Measurements from ENCODE around the gene SLC6A20.

SLC6A20 gene

DNA sequence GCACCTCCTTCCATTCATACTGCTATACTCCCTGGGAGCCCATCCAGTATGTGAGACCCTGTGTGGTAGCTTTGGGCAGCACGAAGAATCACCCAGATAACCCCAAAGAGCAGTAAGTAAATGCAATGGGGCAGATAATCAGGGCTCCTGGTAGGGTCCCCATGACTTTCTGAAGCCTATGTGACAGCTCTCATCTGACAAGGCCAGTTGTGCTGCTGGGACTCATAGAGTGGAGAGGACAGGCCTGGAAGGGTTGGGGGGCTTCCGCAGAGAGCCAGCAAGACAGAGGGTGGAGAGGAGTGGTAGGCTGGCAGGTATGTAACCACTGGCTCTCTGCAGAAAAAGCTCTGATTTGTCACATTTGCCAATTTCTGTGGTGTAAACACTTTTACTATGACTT is 3.2 kb upstream of the SLC6A20 start:
- DNase-seq, result no peak

DNA sequence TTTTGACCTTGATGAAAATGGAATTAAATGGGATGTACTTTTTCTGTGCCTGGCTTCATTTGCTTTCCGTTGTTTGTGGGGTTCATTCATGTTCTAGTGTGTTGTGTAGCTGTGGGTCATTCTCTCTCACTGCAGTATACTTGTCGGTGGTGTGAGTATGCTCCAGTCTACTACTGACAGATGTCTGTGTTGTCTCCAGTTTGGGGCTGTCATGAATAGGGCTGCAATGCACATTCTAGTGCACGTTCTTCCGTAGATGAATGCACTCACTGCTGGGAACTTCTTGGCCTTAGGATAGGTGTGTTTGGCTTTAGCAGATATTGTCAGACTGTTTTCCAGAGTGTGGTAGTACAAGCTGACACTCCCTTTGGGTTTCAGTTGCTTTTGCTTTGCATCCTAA is 1.7 kb upstream of the SLC6A20 start:
- DNase-seq, result no peak

DNA sequence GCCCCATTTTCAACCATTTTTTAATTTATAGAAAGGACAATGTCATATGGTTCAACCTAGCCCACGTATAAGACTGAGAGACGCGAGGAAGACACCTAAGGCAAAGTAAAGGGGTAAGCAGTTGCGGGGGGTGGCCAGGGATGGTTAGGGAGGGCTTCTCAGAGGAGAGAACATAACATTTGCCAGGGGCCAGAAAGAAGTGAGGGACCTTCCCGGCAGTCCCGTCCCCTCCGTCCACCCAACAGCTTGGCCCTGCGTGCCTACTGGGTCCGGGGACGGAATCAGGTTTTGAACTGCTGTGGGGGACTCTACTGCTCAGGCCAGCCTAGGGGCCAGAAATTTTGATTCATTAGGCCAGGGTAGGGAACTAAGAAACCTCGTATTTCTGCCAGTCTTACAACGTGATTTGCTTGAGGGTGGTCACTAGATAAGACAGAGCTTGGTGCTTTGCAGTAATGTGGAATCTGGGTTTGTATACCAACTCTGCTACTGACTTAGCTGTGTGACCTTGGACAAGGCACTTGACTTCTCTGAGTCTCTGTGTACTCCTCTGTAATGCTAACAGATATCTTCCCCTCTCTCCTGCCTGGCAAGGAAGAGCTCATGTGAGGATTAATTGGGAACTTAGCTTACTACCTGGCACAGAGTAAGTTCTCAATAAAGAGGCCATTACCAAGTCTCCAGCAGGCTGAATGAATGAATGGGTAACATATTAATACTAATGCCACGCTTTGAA is 734 bp upstream of the SLC6A20 start:
- no peak for DNase-seq

DNA sequence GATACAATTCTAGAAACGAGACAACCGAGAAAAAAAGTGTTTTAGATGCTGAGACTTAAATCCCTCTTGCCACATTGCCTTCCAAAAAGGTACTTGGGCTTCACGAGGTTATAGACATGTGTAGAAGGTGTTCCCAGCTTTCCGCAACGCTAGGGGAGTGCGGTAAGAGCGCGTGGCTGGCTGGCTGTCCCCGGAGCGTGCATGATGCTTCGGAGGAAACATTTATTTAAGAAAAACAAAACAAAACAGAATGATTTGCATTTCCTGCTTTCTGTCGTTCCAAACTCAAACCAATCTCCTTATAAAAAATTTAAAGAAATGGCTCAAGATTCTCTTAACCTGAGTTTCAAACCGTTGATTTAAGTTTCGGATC is 841 bp downstream of the SLC6A20 start:
- no peak for DNase-seq

DNA sequence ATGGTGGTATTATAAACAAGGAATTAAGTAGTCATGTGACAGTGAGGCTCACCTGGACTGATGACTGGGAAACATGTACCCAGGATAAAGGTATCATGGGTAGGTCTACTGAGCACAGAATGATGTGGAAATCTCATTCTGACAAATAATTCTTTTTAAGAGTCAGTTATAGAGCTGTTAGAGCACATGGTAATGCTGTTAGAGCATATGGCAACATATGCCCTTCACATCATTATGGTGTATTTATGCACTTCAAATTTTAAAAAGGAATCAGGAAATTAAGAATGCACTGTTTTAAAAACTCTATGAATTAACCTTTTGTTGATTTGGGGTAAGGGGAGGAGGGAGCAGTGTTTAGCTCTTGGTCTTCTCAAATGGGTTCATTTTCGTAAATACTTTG is 1.7 kb downstream of the SLC6A20 start:
- no peak for DNase-seq

DNA sequence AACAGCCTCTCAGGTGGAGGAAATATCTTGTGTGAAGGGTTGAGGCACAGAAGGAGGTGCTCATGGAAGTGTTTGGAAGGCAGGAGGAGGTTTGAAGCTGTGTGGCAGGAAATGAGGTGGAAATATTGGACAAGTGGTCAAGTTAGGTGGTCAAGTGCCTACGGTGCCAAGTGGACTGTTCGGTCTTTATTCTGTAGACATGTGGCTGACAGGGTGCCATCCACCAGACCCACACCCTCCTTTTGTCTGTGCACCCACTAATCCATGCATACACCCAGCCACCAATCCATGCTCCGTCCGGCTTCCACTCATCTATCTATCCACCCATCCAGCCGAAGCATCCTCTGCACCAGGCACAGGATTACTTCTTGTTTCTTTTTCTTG is 2.2 kb downstream of the SLC6A20 start:
- no peak for DNase-seq

DNA sequence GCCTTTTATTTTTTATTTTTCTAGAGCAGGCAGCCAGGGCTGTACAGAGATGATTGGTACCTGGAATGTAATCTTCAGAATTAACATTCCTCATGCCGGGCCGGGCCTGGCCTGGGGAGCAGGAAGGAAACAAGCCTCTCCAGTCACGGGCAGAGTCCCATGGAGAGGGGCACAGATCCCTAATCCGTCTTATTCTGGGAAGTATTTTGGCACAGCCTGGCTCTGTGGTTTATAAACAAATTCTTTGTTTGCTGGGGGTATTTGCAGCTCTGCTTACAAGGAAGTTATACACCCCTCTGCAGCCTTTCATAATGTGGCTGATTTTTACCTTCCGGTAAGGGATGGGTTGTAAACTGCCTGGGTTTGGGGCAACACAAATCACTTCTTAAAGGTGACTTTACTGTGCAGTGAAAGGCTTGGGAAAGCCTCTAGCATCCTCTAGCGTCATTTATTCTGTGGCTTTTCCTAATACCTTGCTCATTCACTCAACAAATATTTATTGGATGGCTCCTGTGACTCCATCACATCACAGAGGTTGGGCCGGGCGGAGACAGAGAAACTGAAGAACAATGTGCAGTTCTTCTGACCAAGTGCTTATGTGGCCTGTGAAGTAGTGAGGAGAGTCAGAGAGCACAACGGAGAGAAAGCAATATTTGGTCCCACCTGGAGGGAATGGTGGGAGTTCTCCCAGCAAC is 2.7 kb downstream of the SLC6A20 start:
- no peak for DNase-seq

DNA sequence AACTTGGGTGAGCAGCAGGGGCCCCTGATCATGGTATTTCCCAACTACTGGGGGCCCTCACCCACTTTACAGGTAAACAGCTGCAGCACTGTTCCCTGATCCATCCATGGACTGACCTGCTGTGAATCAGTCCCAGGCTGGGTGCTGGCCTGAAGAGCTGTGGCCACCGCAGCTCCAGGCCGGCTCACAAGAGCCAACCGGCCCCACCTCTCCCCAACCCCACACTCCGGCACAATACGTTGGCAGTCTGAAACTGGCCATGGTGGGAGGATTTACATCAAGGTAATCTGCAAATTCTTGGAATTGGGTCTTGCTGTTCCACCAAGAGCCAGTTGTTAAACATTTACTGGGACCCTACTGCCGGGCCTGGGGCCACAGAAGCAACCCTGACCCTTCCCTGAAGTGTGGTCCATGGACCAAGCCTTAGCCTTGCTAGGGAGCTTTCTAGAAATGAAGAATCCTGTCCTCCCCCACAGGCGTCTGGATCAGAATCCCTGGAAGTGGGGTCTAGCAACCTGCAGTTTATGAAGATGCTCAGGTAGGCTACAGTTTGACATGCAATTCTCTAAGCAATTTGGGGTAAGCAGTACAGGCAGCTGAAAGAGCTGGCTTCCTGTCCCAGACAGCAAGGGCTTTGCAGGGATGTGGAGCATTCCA is 3.7 kb downstream of the SLC6A20 start:
- no peak for DNase-seq

DNA sequence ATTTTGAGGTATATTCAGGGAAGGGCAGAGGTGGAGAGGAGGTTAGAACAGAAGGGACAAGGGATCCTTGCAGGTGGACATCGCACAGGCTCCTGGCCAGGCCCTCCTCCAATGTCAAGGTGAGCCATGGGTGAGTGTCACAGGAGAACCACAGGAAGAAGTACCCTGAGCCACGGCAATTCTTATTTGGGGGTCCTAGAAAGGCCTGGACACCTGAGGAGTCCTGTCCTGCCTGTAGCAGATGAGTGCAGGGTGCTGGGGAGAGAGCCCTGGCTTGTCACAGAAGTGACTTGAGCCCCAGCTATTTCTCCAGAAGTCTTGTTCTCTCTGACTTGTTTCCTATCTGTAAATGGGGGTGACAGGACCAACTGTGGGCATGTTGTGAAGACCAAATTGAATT is 4.3 kb downstream of the SLC6A20 start:
- no peak for DNase-seq

DNA sequence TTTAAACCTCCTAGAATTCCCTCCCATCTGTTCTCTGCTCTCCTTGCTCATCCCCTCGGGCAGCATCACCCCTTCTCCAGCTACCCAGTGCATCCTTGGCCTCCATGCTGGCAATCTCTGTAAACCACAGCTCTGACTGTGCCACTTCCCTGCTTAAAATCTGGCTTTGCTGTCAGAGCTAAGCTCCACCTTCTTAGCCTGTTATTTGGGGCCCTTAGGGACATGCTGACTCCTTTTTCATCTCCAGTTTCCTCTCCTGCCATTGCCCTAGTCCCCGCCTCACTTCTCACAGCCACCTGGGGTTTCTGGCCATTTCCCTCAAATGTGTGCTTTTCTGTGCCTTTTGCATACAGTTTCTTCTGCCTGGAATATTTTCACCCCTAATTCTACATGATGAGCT is 5.7 kb downstream of the SLC6A20 start:
- DNase-seq, result no peak

DNA sequence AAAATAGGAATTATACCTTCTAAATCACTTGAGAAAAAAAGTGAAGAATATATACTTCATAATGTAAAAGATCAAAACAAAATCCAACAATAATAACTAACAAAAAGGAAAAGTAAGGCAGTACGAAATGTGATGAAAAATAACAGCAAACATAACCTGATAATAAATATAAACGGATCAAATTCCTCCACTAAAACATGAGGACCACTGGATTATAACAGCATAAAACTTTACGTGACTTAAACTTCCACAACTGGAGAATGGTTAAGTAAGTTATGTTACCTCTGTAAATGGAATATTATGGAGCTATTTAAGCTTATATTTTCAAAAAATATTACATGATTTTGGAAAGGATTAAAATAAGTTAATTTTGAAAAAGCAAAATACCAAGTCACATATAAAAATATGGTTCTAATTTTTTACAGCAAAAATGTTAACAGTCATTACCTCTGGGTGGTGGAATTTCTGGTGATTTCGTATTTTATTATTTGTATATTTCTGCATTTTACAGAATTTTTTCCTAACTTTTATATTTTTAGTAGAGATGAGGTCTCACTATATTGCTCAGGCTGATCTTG is 7.0 kb downstream of the SLC6A20 start:
- DNase-seq, result no peak

DNA sequence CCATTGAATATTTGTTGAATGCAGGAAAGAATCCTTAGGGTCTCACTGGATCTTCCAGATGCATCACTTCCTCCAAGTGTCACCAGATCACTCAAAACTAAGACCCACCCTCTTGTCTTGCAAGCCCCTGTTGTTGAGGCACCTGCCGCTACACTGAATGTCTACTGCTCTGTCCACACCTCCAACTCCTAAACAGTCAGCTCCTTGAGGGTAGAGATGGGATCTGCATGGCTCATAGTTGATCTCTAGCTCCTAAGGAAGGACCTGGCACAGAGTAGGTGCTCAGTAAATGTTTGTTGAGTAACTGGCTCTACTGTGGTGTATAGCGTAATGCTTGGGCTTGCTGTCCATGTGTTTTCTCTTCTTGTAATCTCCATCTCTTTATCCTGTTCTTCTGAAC is 8.8 kb downstream of the SLC6A20 start:
- DNase-seq, result no peak

DNA sequence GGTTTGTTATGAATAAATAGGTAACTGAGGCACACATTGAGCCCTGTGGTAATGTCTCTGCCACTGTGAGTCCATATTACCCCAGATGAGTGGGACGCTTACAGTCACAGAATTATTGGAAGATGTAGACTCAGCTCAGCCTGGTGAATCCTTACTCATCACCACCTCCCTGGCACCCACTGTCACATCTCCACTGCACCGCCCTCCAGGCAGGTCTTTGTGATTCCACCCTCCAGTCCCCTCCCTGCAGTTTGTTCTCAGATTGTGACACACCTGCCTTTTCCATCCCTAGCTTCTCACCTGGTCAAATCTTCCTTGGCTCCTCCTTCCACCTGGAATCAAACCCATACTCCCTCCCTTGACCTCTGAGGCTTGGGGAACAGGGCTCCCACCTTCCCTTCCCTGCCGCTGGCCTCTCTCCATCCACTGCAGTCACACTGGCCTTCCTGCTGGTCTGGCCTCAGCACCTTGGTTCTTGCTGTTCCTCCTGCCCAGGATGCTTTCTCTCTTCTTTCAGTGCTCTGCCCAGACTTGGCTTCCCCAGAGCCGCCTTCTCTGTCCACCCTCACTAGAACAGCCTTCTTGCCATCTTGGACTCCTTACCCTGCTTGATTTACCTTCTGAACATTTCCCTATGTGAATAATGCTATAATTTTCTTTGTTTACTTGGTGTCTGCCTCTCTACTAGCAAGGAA is 9.4 kb downstream of the SLC6A20 start:
- no peak for DNase-seq

DNA sequence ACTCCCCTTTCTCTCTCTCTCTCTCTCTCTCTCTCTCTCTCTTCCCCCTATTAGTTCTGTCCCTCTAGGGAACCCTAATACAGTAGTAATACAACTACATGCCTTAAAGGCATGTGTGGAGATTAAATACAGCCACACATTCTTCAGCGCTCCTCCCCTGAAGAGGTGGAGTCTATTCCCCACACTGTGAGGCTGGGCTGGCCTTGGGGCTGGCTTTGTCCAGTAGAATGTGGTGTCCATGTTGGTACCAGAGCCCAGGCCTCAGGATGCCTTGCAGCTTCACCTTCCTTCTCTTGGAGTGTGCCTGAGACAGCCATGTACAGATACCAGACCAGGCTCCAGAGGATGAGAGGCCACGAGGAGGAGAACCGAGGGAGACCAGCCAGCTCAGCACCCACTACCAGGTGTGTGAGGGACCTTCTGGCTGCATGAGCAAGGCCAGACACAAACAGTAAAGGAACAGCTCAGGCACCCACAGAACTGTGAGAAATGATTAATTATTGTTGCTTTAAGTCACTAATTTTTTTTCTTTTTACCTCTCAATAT is 10.7 kb downstream of the SLC6A20 start:
- DNase-seq, result no peak

DNA sequence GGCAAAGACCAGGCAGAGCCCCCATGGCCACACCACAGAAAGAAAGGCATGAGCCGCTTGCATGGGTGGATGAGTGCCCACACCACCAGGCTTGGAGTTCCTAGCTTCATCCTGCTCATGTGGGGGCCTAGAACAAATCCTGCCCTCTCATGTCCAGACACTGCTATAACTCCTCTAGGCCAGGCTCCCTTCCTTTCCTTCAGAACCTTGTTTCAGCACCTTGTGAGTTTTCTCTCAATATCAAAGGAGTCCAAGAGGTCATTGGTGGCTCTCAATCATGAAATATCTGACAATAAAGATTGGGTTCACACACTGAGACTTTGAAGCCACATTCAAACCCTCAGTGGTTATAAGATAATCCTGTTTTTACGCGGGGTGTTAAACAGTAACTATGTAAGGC is 12.7 kb downstream of the SLC6A20 start:
- no peak for DNase-seq

DNA sequence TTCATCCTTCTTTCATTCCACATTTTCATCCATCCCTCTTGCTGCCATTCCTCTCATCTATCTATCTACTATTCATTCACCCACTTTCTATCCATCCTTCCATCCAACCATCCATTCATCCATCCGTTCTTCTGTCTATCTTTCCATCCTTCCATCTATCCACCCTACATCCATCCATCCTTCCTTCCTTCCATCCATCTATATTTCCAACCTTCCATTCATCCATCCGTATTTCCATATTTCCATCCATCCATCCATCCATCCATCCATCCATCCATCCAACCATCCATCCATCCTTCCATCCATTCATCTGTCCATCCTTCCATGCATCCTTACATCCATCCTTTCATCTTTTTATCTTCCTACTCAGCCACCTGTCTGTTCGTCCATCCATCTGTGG is 14.0 kb downstream of the SLC6A20 start:
- no peak for DNase-seq

DNA sequence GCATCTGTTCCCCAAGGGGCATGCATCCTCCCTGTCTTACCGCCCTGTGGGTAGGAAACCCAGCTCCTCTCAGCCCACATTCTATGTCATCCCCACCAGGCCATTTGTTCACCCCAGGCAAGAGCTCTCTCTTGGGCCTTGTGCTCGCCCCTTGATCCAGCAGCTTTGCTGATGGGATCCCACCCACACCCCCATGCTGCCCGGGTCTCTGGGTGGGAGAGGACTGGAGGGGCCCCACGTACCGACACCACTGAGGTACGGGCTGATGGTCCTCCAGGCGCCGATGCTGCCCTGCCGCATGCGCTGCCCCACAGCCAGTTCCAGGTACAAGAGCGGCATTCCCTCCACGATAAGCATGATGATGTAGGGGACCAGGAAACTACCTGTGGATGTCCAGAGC is 14.5 kb downstream of the SLC6A20 start:
- DNase-seq, result no peak

DNA sequence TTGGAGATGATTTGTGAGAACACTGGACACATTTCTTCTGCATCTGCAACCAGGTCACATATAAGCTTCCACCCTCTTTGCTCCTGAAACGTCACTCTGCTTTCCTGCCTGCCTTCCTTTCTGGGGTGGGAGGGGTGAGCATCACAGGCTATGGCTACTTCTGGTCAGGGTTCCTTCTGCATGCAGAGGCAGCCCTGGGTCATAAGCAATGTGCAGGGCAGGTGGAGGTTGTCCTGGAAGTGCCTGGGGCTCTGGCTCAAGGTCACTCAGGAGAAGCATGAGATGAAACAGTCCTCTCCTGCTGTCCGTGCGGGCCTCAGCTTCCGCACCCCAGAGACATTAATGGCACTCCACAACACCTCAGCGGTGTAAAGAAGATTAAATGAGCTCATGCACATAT is 15.1 kb downstream of the SLC6A20 start:
- DNase-seq, result no peak

DNA sequence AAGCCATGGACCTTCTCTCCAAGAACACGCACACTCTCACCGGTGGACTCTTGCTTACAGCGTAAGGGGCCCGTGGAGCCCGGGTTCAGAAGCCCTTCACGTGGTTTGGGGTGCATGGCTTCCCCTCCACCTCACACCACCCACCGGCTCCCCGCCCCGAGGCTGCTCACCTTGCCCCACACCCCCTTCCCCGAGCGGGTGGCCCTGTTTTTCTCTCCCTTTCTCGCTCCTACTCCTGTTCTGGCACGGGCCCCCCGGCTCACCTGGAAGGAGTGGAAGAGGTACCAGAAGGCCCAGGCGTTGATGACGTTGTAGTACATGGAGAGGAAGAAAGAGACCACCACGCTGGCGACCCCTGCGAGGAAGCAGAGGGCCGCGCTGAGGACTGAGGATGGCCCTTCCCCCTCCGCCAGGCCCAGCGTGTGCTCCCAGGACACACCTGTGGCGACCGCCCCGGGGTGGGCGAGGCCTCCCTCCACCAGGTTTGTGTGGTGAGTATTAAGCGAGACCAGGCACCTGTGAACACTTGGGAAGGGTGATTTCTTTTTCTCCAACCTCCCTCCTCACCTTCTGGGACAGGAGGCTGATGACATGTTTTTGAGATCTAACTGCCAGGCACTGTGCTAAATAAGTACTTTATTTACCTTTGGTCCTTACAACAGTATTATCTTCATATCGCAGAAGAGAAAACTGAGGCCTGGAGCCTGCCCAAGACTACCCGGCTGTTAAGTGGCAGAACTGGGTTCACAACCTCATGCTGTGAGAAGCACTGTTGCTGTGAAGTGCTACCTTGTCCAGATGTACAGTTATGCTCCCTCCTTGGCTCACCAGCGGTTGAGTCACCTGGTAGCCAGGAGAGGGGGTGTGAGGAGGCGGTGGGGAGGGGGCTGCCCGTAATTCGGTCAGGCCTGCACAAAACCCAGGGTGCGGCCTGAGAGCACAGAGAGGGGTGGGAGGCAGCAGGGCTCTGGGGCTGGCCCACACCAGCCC is 16.3 kb downstream of the SLC6A20 start:
- DNase-seq, result no peak

DNA sequence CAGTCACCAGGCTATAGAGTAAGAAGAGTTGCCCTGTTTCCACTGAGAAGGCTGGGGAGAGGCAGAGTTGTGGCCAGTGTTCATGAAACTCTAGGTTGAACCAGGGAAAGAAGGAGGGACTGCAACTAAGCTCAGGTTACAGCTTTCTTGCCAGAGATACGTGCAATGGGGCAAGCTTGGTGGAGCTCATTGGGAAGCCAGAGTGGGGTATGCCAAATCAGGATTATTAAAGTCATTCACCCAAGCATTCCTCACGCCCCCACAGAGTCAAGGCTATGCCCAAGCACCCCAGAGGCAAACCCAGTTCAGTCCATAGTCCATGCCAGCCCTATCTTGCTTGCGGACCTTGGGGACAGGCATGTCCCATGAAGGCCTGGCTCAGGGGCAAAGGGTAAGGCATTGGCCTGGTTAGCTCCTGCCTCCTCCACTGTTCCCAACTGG is 17.6 kb downstream of the SLC6A20 start:
- no peak for DNase-seq

DNA sequence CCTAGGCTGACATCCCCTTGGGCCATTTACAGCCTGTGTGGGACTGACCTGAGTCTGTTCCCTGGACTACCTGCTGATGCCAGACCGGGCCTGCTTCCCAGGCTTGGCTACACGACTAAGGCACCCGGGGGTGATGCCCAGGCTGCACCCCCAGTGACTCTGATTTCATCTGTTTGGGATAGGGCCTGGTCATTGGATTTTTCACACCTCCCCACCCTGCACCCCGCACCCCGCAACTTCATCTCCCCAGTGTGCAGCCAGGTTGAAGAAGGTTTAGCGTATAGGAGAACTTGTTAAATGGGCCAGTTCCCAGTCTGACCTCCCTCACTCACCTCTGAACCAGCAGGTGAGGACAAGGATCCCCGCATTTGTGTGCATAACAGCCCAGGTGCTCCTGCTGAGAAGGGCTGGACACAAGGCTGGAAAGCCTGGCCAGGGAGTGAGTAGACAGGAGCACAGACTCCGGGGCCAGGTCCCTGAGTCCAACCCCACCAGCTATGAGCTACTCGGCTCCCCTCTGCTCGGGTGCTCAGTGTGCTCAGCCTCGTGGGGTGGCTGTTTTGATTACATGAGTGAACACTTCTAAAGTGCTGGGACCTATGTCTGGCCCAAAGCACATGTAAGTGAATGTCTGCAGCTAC is 18.5 kb downstream of the SLC6A20 start:
- no peak for DNase-seq
